ENCODE measurements around the gene GBF1. TPM values are rescaled to one million over a fixed set of nuclear protein-coding genes. Genes with fewer than 3 reads are reported as not detected.

GBF1 gene
- total and polyA plus RNA-seq, 4 donors: 6.0 to 27.2 (median 15.2) TPM

- no peak overlapping the region for H3K9ac ChIP-seq (ENCODE audit: low read depth in 1 of 2, low read length in 2 of 2)
- no peaks in the 10 kb centered on the region for H3K4me1 ChIP-seq (ENCODE audit: control insufficient read depth in 4 of 4, insufficient read depth in 4 of 4, low read length in 3 of 4)
- 76% methylated on average over 4 of the region's 4 CpGs for WGBS
- no peak overlapping the region for H3K27ac ChIP-seq (ENCODE audit: low read depth in 1 of 2, low read length in 2 of 2)
- H3K36me3 ChIP-seq (ENCODE audit: control insufficient read depth in 4 of 4, insufficient read depth in 3 of 4, low read depth in 1 of 4, low read length in 3 of 4): peaks cover 11 to 30% (median 17%) of the 10 kb centered on the region in 4 donors
- H3K9me3 ChIP-seq (ENCODE audit: control insufficient read depth in 4 of 4, low read length in 3 of 4): no peaks in the 10 kb centered on the region
- DNase-seq (ENCODE audit: low spot score): no peak
- no peak overlapping the region for H3K4me3 ChIP-seq (ENCODE audit: low read depth in 1 of 3, low read length in 3 of 3)
- H3K27me3 ChIP-seq (ENCODE audit: control insufficient read depth in 4 of 4, insufficient read depth in 4 of 4, low read length in 3 of 4): no peaks in the 10 kb centered on the region
- no peak for TF ChIP-seq NR2F2 (IDR thresholded peaks at IDR 0.05)
- TF ChIP-seq HNF4A (conservative IDR thresholded peaks at IDR 0.05): no peak
- TF ChIP-seq TAF1 (conservative IDR thresholded peaks at IDR 0.05): no peak
- TF ChIP-seq REST (IDR thresholded peaks at IDR 0.05): no peak
These were observed 139.5 kb downstream of the GBF1 start for GRCh38 chr10:102384606-102385429.

GRCh38 chr10:102389894-102390293 is 144.6 kb downstream of the GBF1 start:
- TF ChIP-seq YY1 (IDR thresholded peaks at IDR 0.05) (no peak), GABPA (IDR thresholded peaks at IDR 0.05 in 1 of 2, conservative IDR thresholded peaks at IDR 0.05 in 1 of 2) (no peak), TAF1 (conservative IDR thresholded peaks at IDR 0.05) (no peak), FOXA1 (IDR thresholded peaks at IDR 0.05) (no peak), REST (IDR thresholded peaks at IDR 0.05) (no peak), ATF3 (IDR thresholded peaks at IDR 0.05) (no peak), HNF4G (IDR thresholded peaks at IDR 0.05) (no peak), RAD21 (IDR thresholded peaks at IDR 0.05) (no peak), NR2F2 (IDR thresholded peaks at IDR 0.05) (no peak), HNF4A (conservative IDR thresholded peaks at IDR 0.05) (no peak), FOXA2 (IDR thresholded peaks at IDR 0.05) (no peak), MAX (IDR thresholded peaks at IDR 0.05) (no peak), CTCF (IDR thresholded peaks at IDR 0.05; ENCODE audit: low read depth, low read length, missing input control) (no peak), SP1 (IDR thresholded peaks at IDR 0.05) (no peak), EGR1 (IDR thresholded peaks at IDR 0.05; ENCODE audit: low read depth in 2 of 2) (no peak), RXRA (IDR thresholded peaks at IDR 0.05) (no peak)
- no peak overlapping the region for H3K27ac ChIP-seq (ENCODE audit: low read depth in 1 of 2, low read length in 2 of 2)
- peaks cover 0 to 6% (median 2%) of the 10 kb centered on the region in 4 donors for H3K4me1 ChIP-seq (ENCODE audit: control insufficient read depth in 4 of 4, insufficient read depth in 4 of 4, low read length in 3 of 4)
- WGBS: 94% methylated on average over 3 of the region's 3 CpGs
- H3K36me3 ChIP-seq (ENCODE audit: control insufficient read depth in 4 of 4, insufficient read depth in 3 of 4, low read depth in 1 of 4, low read length in 3 of 4): no peaks in the 10 kb centered on the region
- no peak overlapping the region for H3K4me3 ChIP-seq (ENCODE audit: low read depth in 1 of 3, low read length in 3 of 3)
- H3K27me3 ChIP-seq (ENCODE audit: control insufficient read depth in 4 of 4, insufficient read depth in 4 of 4, low read length in 3 of 4): no peaks in the 10 kb centered on the region
- no peak for DNase-seq (ENCODE audit: low spot score)
- H3K9ac ChIP-seq (ENCODE audit: low read depth in 1 of 2, low read length in 2 of 2): no peak overlapping the region
- no peaks in the 10 kb centered on the region for H3K9me3 ChIP-seq (ENCODE audit: control insufficient read depth in 4 of 4, low read length in 3 of 4)
